ENCODE measurements around the gene DIAPH2. TPM values are rescaled to one million over a fixed set of nuclear protein-coding genes. Genes with fewer than 3 reads are reported as not detected.

Gene DIAPH2
- total RNA-seq, 1 experiment from 2014 or later, result 10.9 TPM

- CTCF ChIA-PET, result no interaction called here
- POLR2A ChIA-PET, result no interaction called here
- no peak overlapping the region for H3K27ac ChIP-seq (ENCODE audit: low read depth, low read length)
Observed at GRCh38 chrX:97401586-97402136, 717.0 kb downstream of the DIAPH2 start.

More at GRCh38 chrX:97401586-97402136, 717.0 kb downstream of the DIAPH2 start:
- BruUV-seq (replicated peaks), result no TSS peak
- no peaks in the 10 kb centered on the region for H3K9me2 ChIP-seq (ENCODE audit: insufficient read depth)
- ATAC-seq, result no peak
- no peaks in the 10 kb centered on the region; a peak in 1 of 4 replicates for H3K4me1 ChIP-seq (ENCODE audit: control insufficient read depth in 1 of 2, insufficient read depth in 2 of 2, low read length in 2 of 2)
- H3K27me3 ChIP-seq (ENCODE audit: insufficient read depth, low read length), result no peaks in the 10 kb centered on the region
- H3K9ac ChIP-seq (ENCODE audit: low read length), result no peak overlapping the region
- H2AFZ ChIP-seq (ENCODE audit: low read depth, low read length, poor library complexity, severe bottlenecking), result no peak overlapping the region
- no peak overlapping the region for H3K4me3 ChIP-seq (replicated peaks in 1 of 2; ENCODE audit: low read depth in 1 of 2, low read length in 2 of 2)
- H3K36me3 ChIP-seq (ENCODE audit: control insufficient read depth in 1 of 2, insufficient read depth in 2 of 2, low read length in 2 of 2), result no peaks in the 10 kb centered on the region
- intact Hi-C loops (cut with micrococcal nuclease), result no loop called here
- H3K9me3 ChIP-seq (ENCODE audit: control insufficient read depth in 1 of 2, insufficient read depth in 1 of 2, low read depth in 1 of 2, low read length in 2 of 2), result no peaks in the 10 kb centered on the region
- DNase-seq (ENCODE audit: low read depth, low spot score), result no peak
- RAD21 ChIA-PET (ENCODE audit: low non-redundant PET in 1 of 2, low total read pairs in 2 of 2, uncharacterized antibody in 2 of 2, unreplicated experiment in 2 of 2), result no interaction called here
- no peaks in the 10 kb centered on the region for H3K79me2 ChIP-seq (ENCODE audit: insufficient read depth, low read length)
- no peak for TF ChIP-seq SRF (IDR thresholded peaks at IDR 0.05; ENCODE audit: low read depth)
- TF ChIP-seq CTCF (IDR thresholded peaks at IDR 0.05 in 2 of 3, conservative IDR thresholded peaks at IDR 0.05 in 1 of 3; ENCODE audit: borderline replicate concordance in 1 of 3, insufficient read depth in 1 of 3, low read depth in 2 of 3, low read length in 2 of 3), result no peak
- no peak for TF ChIP-seq RAD21 (IDR thresholded peaks at IDR 0.05; ENCODE audit: low read depth)
- TF ChIP-seq EZH2 (IDR thresholded peaks at IDR 0.05), result no peak
- TF ChIP-seq MAX (IDR thresholded peaks at IDR 0.05), result no peak
- TF ChIP-seq ZFX (IDR thresholded peaks at IDR 0.05), result no peak
- TF ChIP-seq POLR2A (IDR thresholded peaks at IDR 0.05; ENCODE audit: borderline replicate concordance, extremely low read depth, insufficient read depth, insufficient read length), result no peak
- no peak for TF ChIP-seq ZBTB33 (IDR thresholded peaks at IDR 0.05; ENCODE audit: extremely low read depth, insufficient replicate concordance, low read length)
- no peak for TF ChIP-seq SIN3A (IDR thresholded peaks at IDR 0.05; ENCODE audit: low read depth)
- no peak for TF ChIP-seq SP1 (IDR thresholded peaks at IDR 0.05; ENCODE audit: low read depth)
- no peak for TF ChIP-seq CBX3 (IDR thresholded peaks at IDR 0.05; ENCODE audit: low read depth)
- TF ChIP-seq REST (IDR thresholded peaks at IDR 0.05; ENCODE audit: low read depth), result no peak
- TF ChIP-seq EZH2phosphoT487 (IDR thresholded peaks at IDR 0.05; ENCODE audit: borderline replicate concordance), result no peak
- no peak for TF ChIP-seq CEBPB (IDR thresholded peaks at IDR 0.05; ENCODE audit: low read depth)
- TF ChIP-seq ATF3 (IDR thresholded peaks at IDR 0.05), result no peak
- no peak for TF ChIP-seq JUND (IDR thresholded peaks at IDR 0.05)
- TF ChIP-seq YY1 (IDR thresholded peaks at IDR 0.05; ENCODE audit: extremely low read depth, insufficient replicate concordance, low read depth, low read length), result no peak
- no peak for TF ChIP-seq FOSL1 (IDR thresholded peaks at IDR 0.05; ENCODE audit: low read depth)
- H3K4me2 ChIP-seq (ENCODE audit: low read length), result no peak overlapping the region
- no peaks in the 10 kb centered on the region for H4K20me1 ChIP-seq (ENCODE audit: insufficient read depth)

Measured in HCT116 (cell line).